Fibroblast of lung (primary cell): ENCODE data around the gene ROBO1. TPM values are rescaled to one million over a fixed set of nuclear protein-coding genes. Genes with fewer than 3 reads are reported as not detected.

Experiments used
- DNase-seq, 2 donors: peaks; one replicate each; pipeline versions ENCODE4 v3.0.0 to v3.0.0-alpha.2; 2010; ENCODE audit warnings: low read depth in 2 of 2
- H2AFZ ChIP-seq: 2 replicates; pipeline ENCODE4 v1.5.1; 2012; ENCODE audit warnings: low read length, control low read depth, inconsistent platforms
- H3K27ac ChIP-seq: 2 replicates; pipeline ENCODE4 v1.5.1; 2011; ENCODE audit warnings: low read length, control low read depth; ENCODE audit not compliant: insufficient read depth
- H3K27me3 ChIP-seq: 2 replicates; pipeline ENCODE4 v1.5.1; 2011; ENCODE audit warnings: mild to moderate bottlenecking, low read length; ENCODE audit not compliant: control insufficient read depth, insufficient read depth
- H3K36me3 ChIP-seq: 2 replicates; pipeline ENCODE4 v1.5.1; 2011; ENCODE audit warnings: low read length; ENCODE audit not compliant: control insufficient read depth, insufficient read depth
- H3K4me1 ChIP-seq: 2 replicates; pipeline ENCODE4 v1.5.1; 2011; ENCODE audit warnings: low read length; ENCODE audit not compliant: control insufficient read depth, insufficient read depth; ENCODE audit errors: extremely low read depth
- H3K4me2 ChIP-seq: 2 replicates; pipeline ENCODE4 v1.5.1; 2011; ENCODE audit warnings: low read length, control low read depth; ENCODE audit not compliant: insufficient read depth; ENCODE audit errors: extremely low read depth
- H3K4me3 ChIP-seq, 4 experiments: fragments of 200-600 bp in 1 of 4; sonication (generic) in 1 of 4; replicated peaks in 1 of 4; 2 replicates each; pipeline ENCODE4 v1.5.1; 2011 to 2016; ENCODE audit warnings: low read length in 4 of 4, low read depth in 3 of 4, mild to moderate bottlenecking in 3 of 4, control low read depth in 2 of 4, inconsistent platforms in 1 of 4, mixed read lengths in 1 of 4; ENCODE audit not compliant: insufficient read depth in 1 of 4; ENCODE audit errors: control extremely low read depth in 1 of 4
- H3K79me2 ChIP-seq: 2 replicates; pipeline ENCODE4 v1.5.1; 2012; ENCODE audit warnings: mild to moderate bottlenecking, low read length, inconsistent platforms; ENCODE audit not compliant: control insufficient read depth, insufficient read depth
- H3K9ac ChIP-seq: 2 replicates; pipeline ENCODE4 v1.5.1; 2011; ENCODE audit warnings: mild to moderate bottlenecking, low read length, control low read depth; ENCODE audit not compliant: insufficient read depth
- H3K9me3 ChIP-seq: 2 replicates; pipeline ENCODE4 v1.5.1; 2012; ENCODE audit warnings: low read depth, low read length; ENCODE audit not compliant: control insufficient read depth, insufficient read depth
- H4K20me1 ChIP-seq: 2 replicates; pipeline ENCODE4 v1.5.1; 2011; ENCODE audit warnings: low read length; ENCODE audit not compliant: control insufficient read depth, insufficient read depth; ENCODE audit errors: extremely low read depth
- EZH2 ChIP-seq: IDR thresholded peaks from 2 replicates; pipeline ENCODE4 v1.5.1; 2012; ENCODE audit warnings: low read length, control low read depth, mild to moderate bottlenecking; ENCODE audit errors: missing control alignments
- polyA plus RNA-seq, 2 donors: library from polyadenylated mRNA; depleted of rRNA in 1 of 2; stranded (reverse) in 1 of 2; unstranded in 1 of 2; fragments of >200 nt; gene quantifications; 2 replicates each; pipeline ENCODE4 v1.2.1, GENCODE V29; 2011 to 2012; ENCODE audit warnings: missing spikeins in 1 of 2
- total RNA-seq: library from RNA; depleted of rRNA; stranded (reverse); fragments of >200 nt; gene quantifications from 2 replicates; pipeline ENCODE4 v1.2.1, GENCODE V29; 2014
- TF ChIP-seq, protein P1 (sequence below), 2 donors: IDR thresholded peaks in 1 of 2; conservative IDR thresholded peaks in 1 of 2; 1 replicate in 1 of 2; 2 replicates in 1 of 2; pipeline ENCODE4 v1.5.1; 2011 to 2012; ENCODE audit warnings: low read length in 2 of 2, control low read depth in 1 of 2, inconsistent platforms in 1 of 2, low read depth in 1 of 2, mild to moderate bottlenecking in 1 of 2

Gene ROBO1
- total and polyA plus RNA-seq, 2 donors (not counting 1 experiment from before 2014, with no cell fraction given), result 53.8 to 104 TPM

DNA sequence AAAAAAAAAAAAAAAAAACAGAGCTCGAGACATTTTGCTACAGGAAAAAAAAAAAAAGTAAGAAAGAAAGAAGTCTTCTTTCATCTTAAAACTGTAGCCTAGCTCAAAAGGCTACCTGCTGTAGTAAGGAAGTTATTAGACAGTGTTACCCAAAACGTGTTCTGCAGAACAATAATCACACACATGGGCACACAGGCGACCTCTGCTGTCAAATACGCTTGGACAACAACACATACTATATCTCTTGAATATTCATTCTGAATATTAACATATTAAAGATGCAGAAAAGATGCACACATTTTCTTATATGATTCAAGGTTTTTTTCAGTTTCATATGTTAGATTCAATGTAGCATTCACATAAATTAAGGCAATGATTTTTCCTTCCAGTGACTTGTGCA, 215.8 kb downstream of the ROBO1 start:
- Histone ChIP-seq H3K9me3 (no peaks in the 10 kb centered on the region), H3K9ac (no peak overlapping the region), H3K4me2 (no peak overlapping the region), H3K36me3 (no peaks in the 10 kb centered on the region), H3K4me1 (no peaks in the 10 kb centered on the region), H2AFZ (no peak overlapping the region), H3K27ac (no peak overlapping the region), H3K4me3 (no peak overlapping the region), H4K20me1 (no peaks in the 10 kb centered on the region), H3K27me3 (no peaks in the 10 kb centered on the region), H3K79me2 (no peaks in the 10 kb centered on the region)
- no peak for DNase-seq
- TF ChIP-seq, protein P1, sequence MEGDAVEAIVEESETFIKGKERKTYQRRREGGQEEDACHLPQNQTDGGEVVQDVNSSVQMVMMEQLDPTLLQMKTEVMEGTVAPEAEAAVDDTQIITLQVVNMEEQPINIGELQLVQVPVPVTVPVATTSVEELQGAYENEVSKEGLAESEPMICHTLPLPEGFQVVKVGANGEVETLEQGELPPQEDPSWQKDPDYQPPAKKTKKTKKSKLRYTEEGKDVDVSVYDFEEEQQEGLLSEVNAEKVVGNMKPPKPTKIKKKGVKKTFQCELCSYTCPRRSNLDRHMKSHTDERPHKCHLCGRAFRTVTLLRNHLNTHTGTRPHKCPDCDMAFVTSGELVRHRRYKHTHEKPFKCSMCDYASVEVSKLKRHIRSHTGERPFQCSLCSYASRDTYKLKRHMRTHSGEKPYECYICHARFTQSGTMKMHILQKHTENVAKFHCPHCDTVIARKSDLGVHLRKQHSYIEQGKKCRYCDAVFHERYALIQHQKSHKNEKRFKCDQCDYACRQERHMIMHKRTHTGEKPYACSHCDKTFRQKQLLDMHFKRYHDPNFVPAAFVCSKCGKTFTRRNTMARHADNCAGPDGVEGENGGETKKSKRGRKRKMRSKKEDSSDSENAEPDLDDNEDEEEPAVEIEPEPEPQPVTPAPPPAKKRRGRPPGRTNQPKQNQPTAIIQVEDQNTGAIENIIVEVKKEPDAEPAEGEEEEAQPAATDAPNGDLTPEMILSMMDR (conservative IDR thresholded peaks at IDR 0.05 in 1 of 2, IDR thresholded peaks at IDR 0.05 in 1 of 2; ENCODE audit: low read depth in 1 of 2, low read length in 2 of 2), result no peak
- no peak for TF ChIP-seq EZH2

DNA sequence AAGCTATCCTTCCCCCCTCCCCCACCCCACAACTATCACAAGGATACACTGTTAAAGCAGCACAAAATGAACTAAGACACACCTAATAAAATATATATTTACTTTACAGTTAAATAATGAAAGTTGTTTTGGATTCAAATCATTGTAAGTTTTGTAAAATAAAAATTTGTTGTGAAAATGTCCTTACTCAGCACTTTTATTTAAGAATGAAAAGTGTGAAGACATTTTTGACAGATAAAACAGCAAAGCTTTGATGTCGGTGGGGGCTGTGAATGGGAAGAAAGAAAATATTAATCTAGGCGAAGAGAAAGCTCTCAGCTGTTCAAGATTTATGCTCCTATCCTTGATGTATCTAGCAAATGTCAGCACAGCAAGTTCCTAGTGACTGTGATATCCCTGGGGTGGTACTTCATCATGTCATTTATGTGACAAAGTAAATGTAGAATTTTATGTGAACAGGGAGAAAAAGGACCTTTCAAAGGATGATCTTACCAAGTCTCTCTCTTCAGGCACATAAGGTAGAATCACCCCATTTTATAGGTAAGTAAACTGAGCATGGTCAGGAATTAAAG, 216.4 kb downstream of the ROBO1 start:
- no peak overlapping the region for H2AFZ ChIP-seq

DNA sequence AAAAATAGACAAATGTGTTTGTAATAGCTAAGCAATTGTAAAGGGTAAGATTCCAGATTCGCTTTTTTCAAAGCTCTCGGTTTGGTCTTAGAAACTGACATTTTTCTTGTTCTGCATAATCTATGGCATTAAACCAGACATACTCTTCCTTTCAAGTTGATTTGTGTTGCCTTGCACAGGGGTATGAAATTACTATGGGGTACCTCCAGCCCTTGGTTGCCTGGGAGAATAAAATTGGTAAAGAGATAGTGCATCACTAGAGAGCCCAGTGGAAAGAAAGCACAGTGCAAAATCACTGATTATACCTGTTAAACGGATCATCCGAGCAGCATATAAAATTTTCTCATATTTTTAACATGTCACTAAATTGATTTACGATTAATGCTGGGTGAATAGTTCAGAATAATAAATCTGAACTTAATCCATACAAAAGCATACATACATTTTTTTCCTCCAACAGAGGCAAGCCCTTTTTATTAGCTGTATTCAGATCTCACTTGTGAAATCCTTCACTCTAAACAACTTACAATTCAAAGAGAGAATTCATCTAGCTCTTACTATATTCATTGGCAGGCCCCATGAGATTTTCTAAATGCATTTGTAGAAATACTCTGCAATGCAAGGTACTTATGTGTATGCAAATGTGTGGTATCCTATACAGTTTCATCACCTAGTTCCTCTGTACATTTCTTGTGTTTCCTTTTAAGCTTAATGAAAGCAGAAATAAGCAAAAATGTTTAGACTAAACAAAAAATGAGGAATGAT, 224.4 kb downstream of the ROBO1 start:
- Histone ChIP-seq H3K9ac (no peak overlapping the region), H3K27ac (no peak overlapping the region), H3K9me3 (no peaks in the 10 kb centered on the region), H4K20me1 (no peaks in the 10 kb centered on the region), H3K4me3 (no peak overlapping the region), H2AFZ (no peak overlapping the region), H3K36me3 (no peaks in the 10 kb centered on the region), H3K4me2 (no peak overlapping the region), H3K79me2 (no peaks in the 10 kb centered on the region), H3K27me3 (no peaks in the 10 kb centered on the region), H3K4me1 (no peaks in the 10 kb centered on the region)
- TF ChIP-seq, protein P1 (conservative IDR thresholded peaks at IDR 0.05 in 1 of 2, IDR thresholded peaks at IDR 0.05 in 1 of 2; ENCODE audit: low read depth in 1 of 2, low read length in 2 of 2), result no peak
- TF ChIP-seq EZH2, result no peak
- no peak for DNase-seq

More for the DNA sequence above, 216.4 kb downstream of the ROBO1 start:
- Histone ChIP-seq H3K79me2 (no peaks in the 10 kb centered on the region), H3K27ac (no peak overlapping the region), H3K4me2 (no peak overlapping the region), H4K20me1 (no peaks in the 10 kb centered on the region), H3K4me1 (no peaks in the 10 kb centered on the region), H3K4me3 (no peak overlapping the region), H3K27me3 (no peaks in the 10 kb centered on the region), H3K9ac (no peak overlapping the region), H3K9me3 (no peaks in the 10 kb centered on the region), H3K36me3 (no peaks in the 10 kb centered on the region)
- DNase-seq, result no peak
- TF ChIP-seq, protein P1 (conservative IDR thresholded peaks at IDR 0.05 in 1 of 2, IDR thresholded peaks at IDR 0.05 in 1 of 2; ENCODE audit: low read depth in 1 of 2, low read length in 2 of 2), result no peak
- TF ChIP-seq EZH2, result no peak
